NCI-H1694 (cell line): ENCODE results near the gene DPH2.
A peak's percentile ranks its signal among the peaks of the same experiment; 100 is the strongest.

Source experiments
- DNase-seq: peaks from one replicate; lab custom pipeline; 2025; lab: John Stamatoyannopoulos, UW

Gene DPH2

GRCh38 chr1:43945674-43946235, 24.1 kb upstream of the DPH2 start:
- DNase-seq: no peak

DNA sequence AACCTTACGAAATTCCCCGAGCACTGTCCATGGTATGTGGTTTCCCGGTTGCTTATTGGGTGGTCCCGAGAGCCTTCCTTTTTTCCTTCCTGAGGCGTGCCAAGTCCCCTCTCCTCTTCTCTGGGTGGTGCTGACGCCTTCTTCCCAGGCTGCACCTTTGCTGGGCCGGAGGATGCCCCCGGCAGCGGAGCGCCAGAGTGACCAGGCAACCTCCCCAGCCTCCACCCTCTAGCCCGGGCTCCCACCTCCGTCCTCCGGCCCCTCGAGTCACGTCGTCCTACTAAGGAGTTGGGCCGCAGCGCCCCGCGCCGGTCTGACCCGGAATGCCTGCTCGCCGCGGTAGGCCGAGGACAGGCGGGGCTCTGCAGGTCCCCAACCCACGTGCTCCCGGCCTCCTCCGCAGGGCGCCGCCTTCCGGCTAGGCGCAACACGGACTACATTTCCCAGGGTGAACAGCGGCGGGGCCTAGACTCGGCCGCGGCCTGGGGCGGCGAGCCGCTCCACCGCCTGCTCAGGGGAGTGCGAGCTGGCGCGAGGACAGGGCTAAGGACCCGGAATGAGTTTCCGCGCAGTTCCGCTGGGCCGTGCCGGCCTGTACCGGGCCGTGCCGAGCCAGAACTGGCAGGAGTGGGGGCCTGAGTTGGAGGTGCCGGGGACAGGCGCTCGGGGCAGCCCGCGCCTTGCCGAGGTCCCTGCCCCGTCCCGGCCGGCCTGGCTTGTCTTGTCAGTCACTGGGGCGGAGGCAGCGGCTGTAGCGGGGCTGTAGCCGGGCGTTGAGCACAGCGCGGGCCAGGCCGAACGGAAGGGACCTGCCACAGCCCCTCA, 23.4 kb upstream of the DPH2 start, which contains the start of gene IPO13:
Gene IPO13 (plus strand): TSS at position 715 of the 825 bp plus-strand sequence. CDS start 651 bp downstream, outside the sequence.
- DNase-seq: peak; percentile 75

DNA sequence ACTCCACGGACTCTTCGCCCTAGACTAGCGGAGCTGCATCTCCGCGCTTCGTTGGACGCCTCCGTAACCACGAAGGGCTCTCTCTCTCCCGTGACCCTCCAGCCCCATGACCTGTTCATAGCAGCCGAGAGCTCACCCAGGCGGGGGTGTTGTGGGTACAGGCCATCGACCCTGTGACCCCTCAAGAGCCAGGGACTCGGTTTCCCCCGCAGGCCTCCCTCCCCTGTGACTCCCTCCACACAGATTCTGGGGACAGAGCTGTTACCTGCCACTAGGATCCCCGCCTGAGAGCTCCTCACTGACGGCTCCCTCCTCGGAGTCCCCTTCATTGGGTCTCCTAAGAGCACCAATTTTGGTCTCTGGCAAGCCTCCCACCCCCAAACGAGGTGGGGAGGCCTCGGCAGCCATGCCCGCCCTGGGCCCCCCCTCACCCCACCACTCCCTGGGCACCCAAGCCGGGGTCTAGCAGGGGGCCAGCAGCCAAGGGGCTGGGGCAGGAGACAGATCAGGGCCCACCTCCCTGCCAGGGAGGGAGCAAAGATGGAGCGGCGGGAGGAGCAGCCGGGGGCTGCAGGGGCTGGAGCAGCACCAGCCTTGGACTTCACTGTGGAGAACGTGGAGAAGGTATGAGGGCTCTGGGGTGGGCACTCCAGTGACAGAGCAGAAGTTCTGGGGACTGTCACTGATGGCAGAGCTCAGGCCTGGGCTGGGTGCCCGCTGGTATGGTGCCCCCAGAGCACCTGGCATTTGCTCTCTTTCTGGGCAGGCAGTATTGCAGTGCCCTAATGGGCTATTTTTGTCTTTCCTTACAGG, 22.5 kb upstream of the DPH2 start:
- DNase-seq: no peak

GRCh38 chr1:43947874-43948437, 21.9 kb upstream of the DPH2 start:
- DNase-seq: no peak

GRCh38 chr1:43949678-43950077, 20.1 kb upstream of the DPH2 start:
- DNase-seq: no peak

DNA sequence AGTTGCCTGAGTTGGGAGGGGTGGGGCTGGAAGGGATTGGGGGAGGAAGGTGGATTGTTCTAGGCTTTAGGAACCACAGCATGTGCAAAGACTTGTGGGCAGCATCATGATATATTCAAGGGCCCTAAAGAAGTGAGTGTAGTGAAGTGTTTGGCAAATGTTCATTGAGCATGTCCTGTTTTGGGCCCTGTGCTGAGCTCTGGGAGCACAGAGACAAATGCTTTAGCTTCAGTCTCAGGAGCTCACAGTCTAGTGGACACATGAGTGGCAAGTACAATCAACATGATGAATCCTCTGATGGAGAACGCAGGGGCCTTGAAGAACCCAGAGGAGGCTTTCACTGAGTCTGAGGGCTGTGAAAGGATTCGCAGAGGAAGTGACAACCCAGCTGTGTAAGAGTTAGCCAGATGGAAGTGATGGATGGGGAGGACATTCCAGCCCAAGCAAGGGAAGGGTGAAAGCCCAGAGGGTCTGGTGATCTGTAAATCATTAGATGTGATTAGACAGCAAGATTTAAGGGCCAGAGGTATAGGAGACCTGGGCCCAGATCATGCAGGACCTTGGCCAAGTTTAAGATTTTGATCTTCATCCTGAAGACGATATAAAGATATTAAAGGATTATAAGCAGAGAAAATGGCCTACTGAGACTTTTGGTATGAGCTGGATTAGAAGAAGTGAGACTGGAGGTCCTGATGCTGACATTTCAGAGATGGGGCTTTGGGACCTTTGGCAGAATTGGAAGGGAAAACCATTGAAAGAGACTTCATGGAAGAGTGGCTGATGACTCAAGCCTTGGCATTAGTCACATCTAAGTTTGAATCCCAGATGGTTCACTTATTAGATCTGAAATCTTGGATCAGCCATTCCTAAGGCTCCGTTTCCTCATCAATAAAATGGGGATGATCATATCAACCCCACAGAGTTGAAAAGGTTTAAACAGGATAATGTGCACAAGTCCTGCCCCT, 18.5 kb upstream of the DPH2 start:
- no peak for DNase-seq

- no peak for DNase-seq
Observed at GRCh38 chr1:43952731-43953346, 17.0 kb upstream of the DPH2 start.

GRCh38 chr1:43953361-43953760, 16.4 kb upstream of the DPH2 start:
- no peak for DNase-seq

DNA sequence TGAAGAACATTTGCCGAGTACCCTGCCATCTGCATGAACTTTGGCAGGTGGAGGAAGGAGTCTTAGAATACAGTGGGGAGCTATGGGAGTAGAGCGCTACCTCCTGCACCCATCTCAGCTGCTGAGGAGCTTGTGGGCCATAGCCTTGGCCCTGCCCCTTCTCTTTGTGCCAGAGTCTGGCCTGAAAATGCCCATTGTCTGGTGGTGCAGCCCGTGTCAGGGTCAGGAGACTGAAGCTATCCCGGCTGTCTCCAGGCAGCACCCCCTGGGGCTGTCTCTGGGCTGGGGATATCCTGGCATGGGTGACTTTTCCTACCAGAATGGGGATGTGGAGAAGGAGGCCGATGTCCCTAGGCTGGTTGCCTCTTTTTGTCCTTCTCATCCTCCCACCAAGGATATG, 15.8 kb upstream of the DPH2 start:
- no peak for DNase-seq

DNA sequence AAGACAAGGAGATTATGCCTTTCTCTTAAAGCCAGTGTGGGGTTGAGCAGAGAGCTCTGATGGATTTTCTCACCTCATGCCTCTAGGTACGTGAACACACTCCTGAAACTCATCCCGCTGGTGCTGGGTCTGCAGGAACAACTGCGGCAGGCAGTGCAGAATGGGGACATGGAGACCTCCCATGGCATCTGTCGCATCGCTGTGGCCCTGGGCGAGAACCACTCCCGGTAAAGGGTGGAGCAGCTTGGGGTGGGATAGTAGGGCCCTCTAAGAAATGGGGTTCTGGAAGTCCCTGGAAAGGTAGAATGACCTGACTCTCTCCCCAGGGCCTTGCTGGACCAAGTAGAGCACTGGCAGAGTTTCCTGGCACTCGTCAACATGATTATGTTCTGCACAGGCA, 13.6 kb upstream of the DPH2 start:
- DNase-seq: no peak

- no peak for DNase-seq
Observed at GRCh38 chr1:43957407-43958040, 12.3 kb upstream of the DPH2 start.

- no peak for DNase-seq
Observed at GRCh38 chr1:43958351-43959255, 11.2 kb upstream of the DPH2 start.

GRCh38 chr1:43960798-43961197, 9.0 kb upstream of the DPH2 start:
- no peak for DNase-seq

DNA sequence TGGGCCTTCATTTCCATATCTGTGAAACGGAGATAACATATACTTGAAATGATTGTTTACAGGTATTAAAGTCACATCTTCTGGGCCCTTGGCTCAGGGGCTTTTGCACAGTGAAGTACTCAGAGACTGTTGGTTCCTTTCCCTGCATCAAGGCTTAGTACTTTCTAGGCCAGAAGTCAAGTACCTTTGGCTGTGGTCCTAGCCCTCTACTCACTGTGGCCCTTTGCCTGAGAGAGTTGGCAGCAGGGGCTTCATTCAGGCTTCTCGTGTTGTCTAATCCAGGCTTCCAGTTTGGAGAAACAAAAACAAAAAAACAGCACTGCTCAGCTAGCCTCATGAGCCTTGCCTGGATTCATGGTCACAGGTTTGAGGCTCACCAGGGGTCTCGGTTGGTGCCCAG, 8.1 kb upstream of the DPH2 start:
- DNase-seq: no peak

DNA sequence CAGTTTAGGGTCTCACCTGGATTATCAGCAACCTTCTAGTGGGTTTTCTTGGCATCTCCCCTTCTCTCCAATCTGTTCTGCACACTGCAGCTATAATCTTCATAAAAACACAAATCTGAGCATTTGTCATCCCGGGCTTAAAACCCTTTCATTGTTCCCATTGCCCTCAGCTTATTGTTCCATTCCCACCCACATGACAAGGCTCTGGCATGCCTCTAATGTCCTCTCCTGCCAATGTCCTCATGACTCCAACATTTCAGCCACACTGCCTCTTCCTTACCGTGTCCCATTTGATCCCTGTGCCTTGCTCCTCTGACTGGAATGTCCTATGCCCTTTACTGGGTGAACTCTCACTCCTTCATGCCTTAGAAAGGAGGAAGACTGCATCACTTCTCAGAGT, 7.5 kb upstream of the DPH2 start:
- no peak for DNase-seq

GRCh38 chr1:43963006-43963405, 6.8 kb upstream of the DPH2 start:
- DNase-seq: no peak

- no peak for DNase-seq
Observed at GRCh38 chr1:43963890-43964289, 5.9 kb upstream of the DPH2 start.

- no peak for DNase-seq
Observed at GRCh38 chr1:43965316-43965715, 4.5 kb upstream of the DPH2 start.

- DNase-seq: no peak
Observed at GRCh38 chr1:43968348-43968948, 1.4 kb upstream of the DPH2 start.
